Caco-2 (cell line): ENCODE data around the gene BAIAP3. TPM values are rescaled to one million over a fixed set of nuclear protein-coding genes. Genes with fewer than 3 reads are reported as not detected.

Experiments used
- BruUV-seq: library from RNA; stranded (reverse); fragments of 400-500 nt; replicated peaks from 2 replicates; lab custom pipeline; 2021; lab: Mats Ljungman, UMichigan
- CTCF ChIA-PET: fragments of 300-600 bp; sonication (Branson Sonifier 250); formaldehyde crosslinking; loops from one replicate; lab custom pipeline; 2022; ENCODE audit warnings: antibody characterized with exemption; lab: Charles Lee
- POLR2A ChIA-PET: fragments of 300-600 bp; sonication (Branson Sonifier 250); formaldehyde crosslinking; loops from one replicate; lab custom pipeline; 2022; ENCODE audit warnings: antibody characterized with exemption; lab: Charles Lee
- DNase-seq, 2 experiments: peaks; one replicate each; pipeline versions ENCODE4 v3.0.0 to v3.0.0-alpha.2; 2020 to 2022
- H3K27me3 ChIP-seq: replicated peaks from 2 replicates; pipeline ENCODE4 v1.6.0; 2011; ENCODE audit warnings: low read length; ENCODE audit not compliant: control insufficient read depth, insufficient read depth
- H3K36me3 ChIP-seq: 2 replicates; pipeline ENCODE4 v1.5.1; 2011; ENCODE audit warnings: low read length; ENCODE audit not compliant: control insufficient read depth, insufficient read depth
- H3K4me1 ChIP-seq: fragments of 250-450 bp; sonication (Bioruptor Pico); 2 replicates; pipeline ENCODE4 v1.5.1; 2020; ENCODE audit warnings: mild to moderate bottlenecking
- H3K4me3 ChIP-seq: 2 replicates; pipeline ENCODE4 v1.5.1; 2011; ENCODE audit warnings: low read depth, mild to moderate bottlenecking, control low read depth, low read length
- H3K9me3 ChIP-seq: fragments of 250-450 bp; sonication (Bioruptor Pico); 2 replicates; pipeline ENCODE4 v1.5.1; 2020; ENCODE audit warnings: mild to moderate bottlenecking, moderate library complexity
- H3K27ac Mint-ChIP-seq: one replicate; pipeline ENCODE4 v1.8.0; 2022; ENCODE audit warnings: mixed read lengths; ENCODE audit not compliant: unreplicated experiment
- H3K27me3 Mint-ChIP-seq: one replicate; pipeline ENCODE4 v1.8.0; 2022; ENCODE audit warnings: mixed read lengths; ENCODE audit not compliant: insufficient read depth, unreplicated experiment
- H3K36me3 Mint-ChIP-seq: one replicate; pipeline ENCODE4 v1.8.0; 2022; ENCODE audit warnings: mild to moderate bottlenecking, mixed read lengths; ENCODE audit not compliant: insufficient read depth, unreplicated experiment
- H3K4me1 Mint-ChIP-seq: one replicate; pipeline ENCODE4 v1.8.0; 2022; ENCODE audit warnings: low read depth, mixed read lengths; ENCODE audit not compliant: unreplicated experiment
- H3K4me3 Mint-ChIP-seq: one replicate; pipeline ENCODE4 v1.8.0; 2022; ENCODE audit warnings: mild to moderate bottlenecking, moderate library complexity, mixed read lengths; ENCODE audit not compliant: unreplicated experiment
- H3K9me3 Mint-ChIP-seq: one replicate; pipeline ENCODE4 v1.8.0; 2022; ENCODE audit warnings: mixed read lengths; ENCODE audit not compliant: unreplicated experiment
- intact Hi-C: fragments of 100-400 bp; cut with micrococcal nuclease; formaldehyde crosslinking; loops from one replicate; pipeline ENCODE4 v1.10.0; 2022; ENCODE audit not compliant: unreplicated experiment
- total RNA-seq: library from RNA; stranded (reverse); gene quantifications from 2 replicates; pipeline ENCODE4 v1.2.3, GENCODE V29; 2022
- TF ChIP-seq, protein P1 (sequence below), 2 experiments: fragments of 200-600 bp in 1 of 2; IDR thresholded peaks; 1 replicate in 1 of 2; 2 replicates in 1 of 2; pipeline versions ENCODE4 v1.5.1 to v1.8.0; 2011 to 2022; ENCODE audit warnings: antibody characterized with exemption in 1 of 2, control low read depth in 1 of 2, inconsistent platforms in 1 of 2, low read depth in 1 of 2, low read length in 1 of 2, mild to moderate bottlenecking in 1 of 2, moderate library complexity in 1 of 2; ENCODE audit not compliant: insufficient read depth in 1 of 2, severe bottlenecking in 1 of 2, unreplicated experiment in 1 of 2

Gene BAIAP3
- total RNA-seq, 1 experiment from 2014 or later, result 5.0 TPM

DNA sequence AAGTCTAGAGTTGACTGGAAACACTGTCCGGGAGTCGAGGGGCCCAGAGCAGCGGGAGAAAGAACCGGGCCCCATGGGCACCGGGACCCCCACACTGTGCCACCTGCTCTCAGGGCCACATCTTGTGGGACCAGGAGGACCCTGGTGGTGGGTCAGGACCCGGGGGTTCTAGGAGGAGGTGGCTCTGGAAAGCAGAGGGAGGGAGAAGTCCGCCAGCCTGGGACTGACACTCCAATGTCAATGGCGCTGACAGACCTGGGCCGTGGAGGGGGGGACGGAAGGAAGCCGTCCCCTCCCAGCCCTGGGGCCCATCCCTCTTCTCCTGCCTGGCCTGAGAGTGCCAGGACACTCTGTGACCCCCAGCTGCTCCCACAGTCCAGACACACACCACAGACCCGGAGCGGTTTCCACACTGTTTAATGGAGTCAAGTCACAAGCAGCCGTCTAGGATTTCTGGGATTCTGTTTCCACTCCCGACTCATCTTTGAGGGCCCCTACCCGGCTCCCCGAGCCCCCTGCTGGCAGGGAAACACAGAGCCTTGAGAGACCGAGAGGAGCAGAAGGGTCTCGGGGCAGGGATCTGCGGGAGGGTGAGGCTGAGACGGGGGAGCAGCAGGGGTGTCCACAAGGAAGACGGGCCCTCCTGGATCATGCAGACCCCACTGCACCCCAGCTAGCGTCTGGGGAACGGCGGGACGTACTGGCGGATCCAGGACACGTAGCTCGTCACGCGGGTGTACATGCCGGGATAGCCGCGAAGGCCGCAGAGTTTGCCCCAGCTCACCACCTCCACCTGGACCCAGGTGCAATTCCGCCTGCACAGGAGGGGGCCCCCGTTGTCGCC is 47.6 kb upstream of the BAIAP3 start:
- Mint-ChIP-seq H3K9me3 (no peaks in the 10 kb centered on the region), H3K36me3 (peaks cover 10% of the 10 kb centered on the region), H3K4me3 (no peak overlapping the region), H3K27ac (no peak overlapping the region), H3K27me3 (no peaks in the 10 kb centered on the region), H3K4me1 (peaks cover 6% of the 10 kb centered on the region)
- BruUV-seq, result no TSS peak
- intact Hi-C loops, result no loop called here
- ChIA-PET CTCF (no interaction called here), POLR2A (no interaction called here)
- TF ChIP-seq, protein P1, sequence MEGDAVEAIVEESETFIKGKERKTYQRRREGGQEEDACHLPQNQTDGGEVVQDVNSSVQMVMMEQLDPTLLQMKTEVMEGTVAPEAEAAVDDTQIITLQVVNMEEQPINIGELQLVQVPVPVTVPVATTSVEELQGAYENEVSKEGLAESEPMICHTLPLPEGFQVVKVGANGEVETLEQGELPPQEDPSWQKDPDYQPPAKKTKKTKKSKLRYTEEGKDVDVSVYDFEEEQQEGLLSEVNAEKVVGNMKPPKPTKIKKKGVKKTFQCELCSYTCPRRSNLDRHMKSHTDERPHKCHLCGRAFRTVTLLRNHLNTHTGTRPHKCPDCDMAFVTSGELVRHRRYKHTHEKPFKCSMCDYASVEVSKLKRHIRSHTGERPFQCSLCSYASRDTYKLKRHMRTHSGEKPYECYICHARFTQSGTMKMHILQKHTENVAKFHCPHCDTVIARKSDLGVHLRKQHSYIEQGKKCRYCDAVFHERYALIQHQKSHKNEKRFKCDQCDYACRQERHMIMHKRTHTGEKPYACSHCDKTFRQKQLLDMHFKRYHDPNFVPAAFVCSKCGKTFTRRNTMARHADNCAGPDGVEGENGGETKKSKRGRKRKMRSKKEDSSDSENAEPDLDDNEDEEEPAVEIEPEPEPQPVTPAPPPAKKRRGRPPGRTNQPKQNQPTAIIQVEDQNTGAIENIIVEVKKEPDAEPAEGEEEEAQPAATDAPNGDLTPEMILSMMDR (IDR thresholded peaks at IDR 0.05; ENCODE audit: insufficient read depth in 1 of 2, low read depth in 1 of 2, low read length in 1 of 2, severe bottlenecking in 1 of 2, unreplicated experiment in 1 of 2), result peak; percentile 16 to 46
- DNase-seq, result peak in 1 of 2 experiments; percentile 31
- H3K9me3 ChIP-seq, result no peaks in the 10 kb centered on the region
- no peaks in the 10 kb centered on the region for H3K36me3 ChIP-seq
- no peaks in the 10 kb centered on the region for H3K27me3 ChIP-seq
- H3K4me3 ChIP-seq, result no peak overlapping the region
- H3K4me1 ChIP-seq, result peaks cover 17% of the 10 kb centered on the region; the same call in 1 of the 2 replicates

DNA sequence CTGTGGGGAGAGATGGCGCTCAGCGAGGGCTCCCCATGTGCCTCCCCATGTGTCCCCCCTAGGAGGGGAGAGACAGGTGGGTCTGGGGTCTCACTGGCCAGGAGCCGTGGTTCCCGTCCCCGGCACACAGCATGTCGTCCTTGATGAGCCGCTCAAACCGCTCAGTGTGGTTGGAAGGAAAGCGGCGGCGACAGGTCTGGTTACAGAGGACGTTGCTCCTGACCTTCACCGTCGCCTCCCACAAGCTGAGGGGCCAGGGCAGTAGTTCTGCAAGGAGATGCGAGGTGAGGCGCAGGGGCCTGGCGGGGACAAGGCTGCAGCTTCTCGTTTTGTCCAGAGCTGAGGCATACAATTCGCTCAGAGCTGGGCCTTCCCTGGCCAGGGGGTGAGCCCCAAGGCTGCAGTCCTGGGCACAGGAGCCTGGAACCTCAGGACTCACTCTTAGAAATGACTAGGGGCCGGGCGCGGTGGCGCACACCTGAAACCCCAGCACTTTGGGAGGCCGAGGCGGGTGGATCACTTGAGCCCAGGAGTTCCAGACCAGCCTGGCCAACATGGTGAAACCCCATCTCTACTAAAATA is 46.8 kb upstream of the BAIAP3 start:
- ChIA-PET POLR2A (no interaction called here), CTCF (no interaction called here)
- TF ChIP-seq, protein P1 (IDR thresholded peaks at IDR 0.05; ENCODE audit: insufficient read depth in 1 of 2, low read depth in 1 of 2, low read length in 1 of 2, severe bottlenecking in 1 of 2, unreplicated experiment in 1 of 2), result no peak
- H3K4me3 ChIP-seq, result no peak overlapping the region
- H3K9me3 ChIP-seq, result no peaks in the 10 kb centered on the region
- peaks cover 23% of the 10 kb centered on the region for H3K4me1 ChIP-seq
- no peaks in the 10 kb centered on the region for H3K27me3 ChIP-seq
- Mint-ChIP-seq H3K4me3 (no peak overlapping the region), H3K9me3 (no peaks in the 10 kb centered on the region), H3K27ac (no peak overlapping the region), H3K36me3 (peaks cover 10% of the 10 kb centered on the region), H3K4me1 (peaks cover 6% of the 10 kb centered on the region), H3K27me3 (no peaks in the 10 kb centered on the region)
- BruUV-seq, result no TSS peak
- intact Hi-C loops, result no loop called here
- H3K36me3 ChIP-seq, result no peaks in the 10 kb centered on the region
- no peak for DNase-seq

DNA sequence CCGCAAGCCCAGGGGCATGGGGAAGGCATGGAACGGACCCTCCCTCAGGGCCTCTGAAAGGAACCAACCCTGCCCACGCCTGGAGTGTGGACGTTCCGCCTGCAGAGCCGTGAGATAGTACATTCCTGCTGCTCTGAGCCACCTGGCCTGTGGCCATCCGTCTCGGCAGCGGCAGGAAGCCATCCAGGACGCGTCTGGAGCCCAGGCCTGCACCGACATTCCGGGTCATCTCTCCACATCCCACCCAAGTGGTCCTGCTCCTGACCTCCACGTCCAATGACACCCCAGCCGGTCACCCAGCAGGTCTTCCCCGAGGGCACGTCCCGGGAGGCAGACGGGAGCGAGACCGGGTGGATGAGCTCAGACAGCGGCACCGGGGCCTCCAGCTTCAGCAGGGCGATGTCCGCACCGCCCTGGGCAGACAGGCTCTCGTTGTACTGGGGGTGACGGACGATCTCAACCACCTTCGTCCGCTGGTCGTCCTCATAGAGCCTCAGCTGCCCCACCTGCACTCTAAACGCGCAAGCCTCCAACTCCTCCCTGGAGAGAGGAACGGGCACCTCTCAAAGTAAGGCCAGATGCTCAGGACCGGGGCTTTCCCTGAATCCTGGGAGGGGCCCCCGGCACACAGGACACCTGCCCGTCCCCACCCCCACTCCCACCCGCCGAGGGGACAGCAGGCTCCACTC is 45.3 kb upstream of the BAIAP3 start:
- peaks cover 6% of the 10 kb centered on the region for H3K4me1 Mint-ChIP-seq
- H3K4me3 Mint-ChIP-seq, result no peak overlapping the region
- H3K9me3 Mint-ChIP-seq, result no peaks in the 10 kb centered on the region
- H3K27me3 Mint-ChIP-seq, result no peaks in the 10 kb centered on the region
- H3K27me3 ChIP-seq, result no peaks in the 10 kb centered on the region
- H3K9me3 ChIP-seq, result no peaks in the 10 kb centered on the region
- ChIA-PET POLR2A (no interaction called here), CTCF (no interaction called here)
- DNase-seq, result no peak
- H3K4me1 ChIP-seq, result peaks cover 23% of the 10 kb centered on the region
- TF ChIP-seq, protein P1 (IDR thresholded peaks at IDR 0.05; ENCODE audit: insufficient read depth in 1 of 2, low read depth in 1 of 2, low read length in 1 of 2, severe bottlenecking in 1 of 2, unreplicated experiment in 1 of 2), result no peak
- peaks cover 10% of the 10 kb centered on the region for H3K36me3 Mint-ChIP-seq
- no TSS peak for BruUV-seq
- no peak overlapping the region for H3K27ac Mint-ChIP-seq
- H3K36me3 ChIP-seq, result no peaks in the 10 kb centered on the region
- H3K4me3 ChIP-seq, result no peak overlapping the region
- intact Hi-C loops, result no loop called here
